A549 (cell line): ENCODE results near the gene CCDC33. TPM values are rescaled to one million over a fixed set of nuclear protein-coding genes. Genes with fewer than 3 reads are reported as not detected.

Experiments
- ATAC-seq, 2 experiments: fragments of 200-7000 bp in 1 of 2; fragments of >200 bp in 1 of 2; cut with Nextera tagmentation in 1 of 2; cut with Tn5 transposase in 1 of 2; 3 replicates each; pipeline versions ENCODE4 v1.8.0 to v1.9.1; 2018 to 2020; ENCODE audit warnings: mild to moderate bottlenecking in 1 of 2, moderate library complexity in 1 of 2
- CTCF ChIA-PET: fragments of 300-600 bp; sonication (Branson Sonifier 250); formaldehyde crosslinking; extraction: SDS; loops from one replicate; lab custom pipeline; 2021; ENCODE audit warnings: antibody characterized with exemption, inconsistent platforms; lab: Yijun Ruan, JAX
- POLR2A ChIA-PET: fragments of 350-600 bp; formaldehyde crosslinking; extraction: SDS; loops from one replicate; lab custom pipeline; 2021; ENCODE audit warnings: antibody characterized with exemption, inconsistent platforms; lab: Yijun Ruan, JAX
- DNase-seq, 2 experiments: peaks; one replicate each; pipeline versions ENCODE4 v3.0.0 to v3.0.0-alpha.2; 2011 to 2016; ENCODE audit warnings: low read depth in 1 of 2, low spot score in 1 of 2
- FAIRE-seq: peaks from 2 replicates; lab custom pipeline; 2011; peaks lifted over from hg19 to GRCh38; lab: Jason Lieb, UNC
- H3K27ac ChIP-seq, 2 experiments: fragments of >200 bp; sonication (Bioruptor Twin); formaldehyde crosslinking; 3 replicates each; pipeline ENCODE4 v1.5.1; 2016 to 2017
- H3K4me1 ChIP-seq: fragments of >200 bp; sonication (Bioruptor Twin); formaldehyde crosslinking; 3 replicates; pipeline ENCODE4 v1.6.1; 2016
- H3K4me2 ChIP-seq: fragments of >200 bp; sonication (Bioruptor Twin); formaldehyde crosslinking; 3 replicates; pipeline ENCODE4 v1.6.1; 2016
- H3K4me3 ChIP-seq: fragments of >200 bp; sonication (Bioruptor Twin); formaldehyde crosslinking; 3 replicates; pipeline ENCODE4 v1.5.1; 2016
- H3K9me3 ChIP-seq: fragments of >200 bp; sonication (Bioruptor Twin); formaldehyde crosslinking; 3 replicates; pipeline ENCODE4 v1.6.1; 2016
- BHLHE40 ChIP-seq: IDR thresholded peaks from 2 replicates; pipeline ENCODE4 v1.6.1; 2012; ENCODE audit warnings: low read depth, low read length, inconsistent platforms
- EP300 ChIP-seq, 2 experiments: fragments of >200 bp; sonication (Bioruptor Twin); formaldehyde crosslinking; IDR thresholded peaks; 2 replicates in 1 of 2; 3 replicates in 1 of 2; pipeline ENCODE4 v1.6.1; 2016 to 2017
- FOSB ChIP-seq: fragments of 250-450 bp; sonication (Bioruptor Pico); IDR thresholded peaks from 2 replicates; pipeline ENCODE4 v1.5.0; 2020; ENCODE audit warnings: mild to moderate bottlenecking, moderate library complexity
- FOSL2 ChIP-seq, 2 experiments: fragments of 450-650 bp in 1 of 2; fragments of >200 bp in 1 of 2; sonication (Bioruptor Twin) in 1 of 2; formaldehyde crosslinking; IDR thresholded peaks; 2 replicates each; pipeline versions ENCODE4 v1.5.0 to v1.6.1; 2016 to 2020; ENCODE audit warnings: mild to moderate bottlenecking in 1 of 2, moderate library complexity in 1 of 2
- HDAC2 ChIP-seq: fragments of 200-600 bp; sonication (generic); IDR thresholded peaks from 2 replicates; pipeline ENCODE4 v1.6.1; 2016
- HEYL ChIP-seq: fragments of 250-450 bp; sonication (Bioruptor Pico); IDR thresholded peaks from 2 replicates; pipeline ENCODE4 v1.8.0; 2021; ENCODE audit warnings: mild to moderate bottlenecking, moderate library complexity
- HOXA7 ChIP-seq: fragments of 250-450 bp; sonication (Bioruptor Pico); IDR thresholded peaks from 2 replicates; pipeline ENCODE4 v1.5.0; 2020; ENCODE audit warnings: mild to moderate bottlenecking, moderate library complexity
- HOXB5 ChIP-seq: fragments of 250-450 bp; sonication (Bioruptor Pico); IDR thresholded peaks from 2 replicates; pipeline ENCODE4 v1.5.0; 2020; ENCODE audit warnings: mild to moderate bottlenecking, moderate library complexity
- MAFK ChIP-seq: fragments of 450-650 bp; IDR thresholded peaks from 2 replicates; pipeline ENCODE4 v1.6.1; 2014; ENCODE audit not compliant: partially characterized antibody
- MAX ChIP-seq: IDR thresholded peaks from 2 replicates; pipeline ENCODE4 v1.6.1; 2012
- NFE2L2 ChIP-seq: fragments of 150-350 bp; conservative IDR thresholded peaks from 2 replicates; pipeline ENCODE4 v1.6.1; 2014; ENCODE audit warnings: low read length
- NPAS2 ChIP-seq: fragments of 250-450 bp; sonication (Bioruptor Pico); IDR thresholded peaks from 2 replicates; pipeline ENCODE4 v1.8.0; 2022; ENCODE audit warnings: mild to moderate bottlenecking, moderate library complexity, borderline replicate concordance
- NR3C1 ChIP-seq: fragments of >200 bp; sonication (Bioruptor Twin); formaldehyde crosslinking; IDR thresholded peaks from 3 replicates; pipeline ENCODE4 v1.6.1; 2017
- RAD21 ChIP-seq, 2 experiments: fragments of >200 bp in 1 of 2; sonication (Bioruptor Twin) in 1 of 2; formaldehyde crosslinking in 1 of 2; IDR thresholded peaks in 1 of 2; conservative IDR thresholded peaks in 1 of 2; 2 replicates in 1 of 2; 3 replicates in 1 of 2; pipeline ENCODE4 v1.6.1; 2012 to 2018; ENCODE audit warnings: inconsistent platforms in 1 of 2
- SMC3 ChIP-seq: fragments of >200 bp; sonication (Bioruptor Twin); formaldehyde crosslinking; IDR thresholded peaks from 3 replicates; pipeline ENCODE4 v1.6.1; 2018; ENCODE audit warnings: inconsistent platforms
- SREBF2 ChIP-seq: fragments of 450-650 bp; IDR thresholded peaks from 2 replicates; pipeline ENCODE4 v1.6.1; 2014; ENCODE audit warnings: mild to moderate bottlenecking, moderate library complexity
- ZNF302 ChIP-seq: fragments of 250-450 bp; sonication (Bioruptor Pico); IDR thresholded peaks from 2 replicates; pipeline ENCODE4 v1.9.0; 2021; ENCODE audit warnings: inconsistent platforms, mild to moderate bottlenecking, moderate library complexity
- ZSCAN20 ChIP-seq: fragments of 250-450 bp; sonication (Bioruptor Pico); IDR thresholded peaks from 2 replicates; pipeline ENCODE4 v1.8.0; 2022; ENCODE audit warnings: mild to moderate bottlenecking, moderate library complexity
- WGBS: methylation state at CpG from one replicate; pipeline ENCODE4 v1.1.6; 2017; ENCODE audit errors: missing lambda C conversion rate; 5-methylcytosine and 5-hydroxymethylcytosine counted together
- polyA plus RNA-seq, 4 experiments: library from polyadenylated mRNA; depleted of rRNA in 3 of 4; stranded (reverse); fragments of >200 nt; fragmentation: RNase III in 1 of 4; extraction: RNeasy Plus Mini Kit Qiagen cat#74134 plus additional on column Dnase treatment in 1 of 4; gene quantifications; 2 replicates in 3 of 4; 3 replicates in 1 of 4; pipeline ENCODE4 v1.2.3, GENCODE V29; 2011 to 2017
- TF ChIP-seq, protein P1 (sequence below): fragments of >200 bp; sonication (Bioruptor Twin); formaldehyde crosslinking; IDR thresholded peaks from 3 replicates; pipeline ENCODE4 v1.5.1; 2016
- TF ChIP-seq, protein P2 (sequence below): IDR thresholded peaks from 2 replicates; pipeline ENCODE4 v1.6.1; 2012; ENCODE audit warnings: low read depth, borderline replicate concordance
- TF ChIP-seq, protein P3 (sequence below): fragments of >200 bp; sonication (Bioruptor Twin); formaldehyde crosslinking; IDR thresholded peaks from 3 replicates; pipeline ENCODE4 v1.6.1; 2016

CCDC33 gene
- polyA plus RNA-seq, 2 of the 4 experiments (the other 2 are of a cell fraction), result 5.9 to 9.2 TPM

DNA sequence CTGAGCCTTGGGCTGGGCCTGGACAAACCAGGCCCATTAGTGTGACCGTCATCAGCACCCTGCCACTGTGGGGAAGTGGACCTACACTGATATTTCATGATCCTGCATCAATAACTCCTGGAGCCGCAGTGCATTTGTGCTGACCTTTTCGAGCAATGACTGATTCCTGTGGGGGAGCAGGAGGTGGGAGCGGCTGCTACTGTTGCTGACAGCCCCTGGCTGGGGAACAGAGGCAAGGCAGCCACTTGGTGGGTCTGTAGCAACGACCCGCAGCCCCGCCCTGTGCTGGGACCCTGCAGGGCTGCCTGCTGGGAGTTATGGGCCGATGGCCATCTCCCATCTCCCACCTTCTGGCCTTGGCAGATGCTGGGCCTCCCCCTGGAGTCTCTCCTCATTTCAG, 42.1 kb downstream of the CCDC33 start (continued):
- TF ChIP-seq, protein P1, sequence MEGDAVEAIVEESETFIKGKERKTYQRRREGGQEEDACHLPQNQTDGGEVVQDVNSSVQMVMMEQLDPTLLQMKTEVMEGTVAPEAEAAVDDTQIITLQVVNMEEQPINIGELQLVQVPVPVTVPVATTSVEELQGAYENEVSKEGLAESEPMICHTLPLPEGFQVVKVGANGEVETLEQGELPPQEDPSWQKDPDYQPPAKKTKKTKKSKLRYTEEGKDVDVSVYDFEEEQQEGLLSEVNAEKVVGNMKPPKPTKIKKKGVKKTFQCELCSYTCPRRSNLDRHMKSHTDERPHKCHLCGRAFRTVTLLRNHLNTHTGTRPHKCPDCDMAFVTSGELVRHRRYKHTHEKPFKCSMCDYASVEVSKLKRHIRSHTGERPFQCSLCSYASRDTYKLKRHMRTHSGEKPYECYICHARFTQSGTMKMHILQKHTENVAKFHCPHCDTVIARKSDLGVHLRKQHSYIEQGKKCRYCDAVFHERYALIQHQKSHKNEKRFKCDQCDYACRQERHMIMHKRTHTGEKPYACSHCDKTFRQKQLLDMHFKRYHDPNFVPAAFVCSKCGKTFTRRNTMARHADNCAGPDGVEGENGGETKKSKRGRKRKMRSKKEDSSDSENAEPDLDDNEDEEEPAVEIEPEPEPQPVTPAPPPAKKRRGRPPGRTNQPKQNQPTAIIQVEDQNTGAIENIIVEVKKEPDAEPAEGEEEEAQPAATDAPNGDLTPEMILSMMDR, result no peak
- TF ChIP-seq EP300 (IDR thresholded peaks at IDR 0.05), result no peak
- no peak for TF ChIP-seq BHLHE40
- TF ChIP-seq ZSCAN20 (CRISPR knock-in tag), result no peak
- no peak for TF ChIP-seq NR3C1
- no peak for TF ChIP-seq FOSL2 (IDR thresholded peaks at IDR 0.05)
- TF ChIP-seq FOSL2 (CRISPR knock-in tag; IDR thresholded peaks at IDR 0.05), result no peak
- TF ChIP-seq ZNF302 (CRISPR knock-in tag), result no peak

DNA sequence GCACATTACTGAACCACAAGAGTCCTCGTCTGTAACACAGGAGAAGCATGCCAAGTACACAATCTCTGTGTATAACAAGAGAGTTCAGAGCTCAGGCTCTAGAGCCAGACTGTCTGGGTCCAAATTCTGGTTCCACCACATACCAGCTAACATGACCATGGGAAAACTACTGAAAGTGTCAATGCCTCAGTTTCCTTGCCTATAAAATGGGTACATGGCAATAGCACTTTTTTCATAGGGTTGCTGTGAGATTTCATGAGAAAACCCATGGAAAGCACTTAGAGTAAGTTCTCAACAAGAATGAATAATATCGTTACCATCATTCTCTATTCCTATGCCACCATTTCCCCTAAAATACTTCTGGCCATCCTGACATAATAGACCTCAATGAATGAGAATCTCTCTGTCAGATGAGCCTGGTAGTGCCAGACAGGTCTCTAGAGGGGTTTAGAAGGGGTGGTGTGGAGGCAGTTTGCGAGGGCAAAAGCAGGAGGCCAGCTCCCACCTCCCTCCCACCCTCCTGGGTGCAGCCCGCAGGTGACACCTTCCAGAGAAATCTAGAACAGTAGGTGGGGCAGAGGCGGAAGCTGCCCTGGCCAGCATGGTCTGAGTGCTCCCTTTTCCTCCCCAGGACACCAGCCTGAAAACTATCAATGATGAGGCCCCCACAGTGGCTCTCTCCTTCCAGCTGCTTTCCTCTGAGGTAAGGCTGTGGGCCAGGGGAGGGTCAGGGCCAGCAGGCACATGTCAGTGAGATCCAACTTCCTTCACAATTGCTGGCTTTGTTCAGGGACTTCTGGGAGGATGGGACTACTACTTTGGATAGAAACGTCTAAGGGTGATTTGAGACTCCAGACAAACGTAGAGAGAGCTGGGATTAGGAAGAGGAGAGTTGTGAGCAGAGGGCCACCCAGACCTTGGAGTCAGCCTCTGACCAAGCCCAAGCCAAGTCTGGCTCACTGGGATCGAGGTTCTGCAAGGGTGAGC, 45.3 kb downstream of the CCDC33 start:
- no peak for TF ChIP-seq HEYL (CRISPR knock-in tag)
- no peak for TF ChIP-seq HOXA7 (CRISPR knock-in tag)
- TF ChIP-seq, protein P2, sequence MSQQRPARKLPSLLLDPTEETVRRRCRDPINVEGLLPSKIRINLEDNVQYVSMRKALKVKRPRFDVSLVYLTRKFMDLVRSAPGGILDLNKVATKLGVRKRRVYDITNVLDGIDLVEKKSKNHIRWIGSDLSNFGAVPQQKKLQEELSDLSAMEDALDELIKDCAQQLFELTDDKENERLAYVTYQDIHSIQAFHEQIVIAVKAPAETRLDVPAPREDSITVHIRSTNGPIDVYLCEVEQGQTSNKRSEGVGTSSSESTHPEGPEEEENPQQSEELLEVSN, result no peak
- no peak for TF ChIP-seq RAD21 (conservative IDR thresholded peaks at IDR 0.05 in 1 of 2, IDR thresholded peaks at IDR 0.05 in 1 of 2)
- no peak for TF ChIP-seq MAX
- no peak for TF ChIP-seq FOSB
- TF ChIP-seq, protein P3, sequence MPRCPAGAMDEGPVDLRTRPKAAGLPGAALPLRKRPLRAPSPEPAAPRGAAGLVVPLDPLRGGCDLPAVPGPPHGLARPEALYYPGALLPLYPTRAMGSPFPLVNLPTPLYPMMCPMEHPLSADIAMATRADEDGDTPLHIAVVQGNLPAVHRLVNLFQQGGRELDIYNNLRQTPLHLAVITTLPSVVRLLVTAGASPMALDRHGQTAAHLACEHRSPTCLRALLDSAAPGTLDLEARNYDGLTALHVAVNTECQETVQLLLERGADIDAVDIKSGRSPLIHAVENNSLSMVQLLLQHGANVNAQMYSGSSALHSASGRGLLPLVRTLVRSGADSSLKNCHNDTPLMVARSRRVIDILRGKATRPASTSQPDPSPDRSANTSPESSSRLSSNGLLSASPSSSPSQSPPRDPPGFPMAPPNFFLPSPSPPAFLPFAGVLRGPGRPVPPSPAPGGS, result no peak
- no peak for TF ChIP-seq NFE2L2
- TF ChIP-seq SMC3, result no peak
- TF ChIP-seq HDAC2, result no peak
- TF ChIP-seq MAFK, result no peak
- TF ChIP-seq NPAS2 (CRISPR knock-in tag), result no peak
- no peak for TF ChIP-seq HOXB5 (CRISPR knock-in tag)
- TF ChIP-seq, protein P1, result no peak
- TF ChIP-seq SREBF2, result no peak
- TF ChIP-seq, all 56 proteins: peak for 0
- ChIA-PET CTCF (interaction anchor here (1.2 to 1.7 kb wide), 4 partner anchors 9 to 41 kb away, joined by 3 to 4 read pairs (median 3); no protein-coding TSS in a partner anchor), POLR2A (no interaction called here)
- ATAC-seq (no peak), FAIRE-seq (no peak), DNase-seq (no peak)
- H3K4me2 ChIP-seq, result no peak overlapping the region
- H3K4me3 ChIP-seq, result no peak overlapping the region
- H3K27ac ChIP-seq, result no peak overlapping the region
- no peaks in the 10 kb centered on the region for H3K4me1 ChIP-seq
- no peaks in the 10 kb centered on the region for H3K9me3 ChIP-seq
- 32% methylated on average over 7 of the region's 8 CpGs for WGBS
